ENCODE results near the gene RPA3. TPM values are rescaled to one million over a fixed set of nuclear protein-coding genes. Genes with fewer than 3 reads are reported as not detected.

The RPA3 gene
- total and polyA plus RNA-seq, 2 donors (not counting 3 experiments of a cell fraction or from before 2014, with no cell fraction given): 15.6 to 34.4 TPM

GRCh38 chr7:7719236-7719635 lies 829 bp upstream of the RPA3 start:
- H3K36me3 ChIP-seq (ENCODE audit: control insufficient read depth in 2 of 2, extremely low read depth in 1 of 2, insufficient read depth in 2 of 2, low read length in 2 of 2): no peaks in the 10 kb centered on the region
- dilution Hi-C loops (cut with MboI; ENCODE audit: extremely low pct_ligation_motif_present, low sequenced_read_pairs): no loop called here
- H4K20me1 ChIP-seq (replicated peaks; ENCODE audit: control insufficient read depth, extremely low read depth, insufficient read depth, low read length): no peaks in the 10 kb centered on the region
- no peak overlapping the region for H3K4me2 ChIP-seq (ENCODE audit: insufficient read depth, low read length)
- no peak overlapping the region for H3K27ac ChIP-seq (ENCODE audit: insufficient read depth, low read depth, low read length)
- no peaks in the 10 kb centered on the region for H3K27me3 ChIP-seq (ENCODE audit: control insufficient read depth in 2 of 2, insufficient read depth in 2 of 2, low read length in 2 of 2)
- peak; percentile 42 for DNase-seq (ENCODE audit: low read depth, low spot score)
- no peak overlapping the region for H3K9ac ChIP-seq (replicated peaks; ENCODE audit: extremely low read depth, insufficient read depth, low read length)
- FAIRE-seq: peak; percentile 12
- H2AFZ ChIP-seq (ENCODE audit: low read depth, low read length): no peak overlapping the region
- BruUV-seq (replicated peaks): no TSS peak
- TF ChIP-seq POLR2AphosphoS5 (IDR thresholded peaks at IDR 0.05; ENCODE audit: insufficient read depth, low read depth, low read length): no peak
- TF ChIP-seq JUN (IDR thresholded peaks at IDR 0.05; ENCODE audit: borderline replicate concordance, insufficient read depth, insufficient read length, low read depth): peak; percentile 2
- ChIA-PET CTCF (interaction anchor here (1.3 to 2.4 kb wide), 4 partner anchors 9 to 577 kb away, joined by 3 to 20 read pairs (median 5); no protein-coding TSS in a partner anchor), POLR2A (no interaction called here)
- H3K4me1 ChIP-seq (ENCODE audit: control insufficient read depth, extremely low read depth, insufficient read depth, low read length): no peaks in the 10 kb centered on the region
- H3K9me3 ChIP-seq (replicated peaks; ENCODE audit: control insufficient read depth, insufficient read depth, low read length): no peaks in the 10 kb centered on the region
- intact Hi-C loops (cut with micrococcal nuclease): no loop called here
- no peaks in the 10 kb centered on the region for H3K79me2 ChIP-seq (ENCODE audit: control insufficient read depth, insufficient read depth, low read length)
- no peak overlapping the region for H3K4me3 ChIP-seq (replicated peaks in 1 of 3; ENCODE audit: insufficient read depth in 1 of 3, low read depth in 1 of 3, low read length in 3 of 3)
- no peaks in the 10 kb centered on the region for H3K9me1 ChIP-seq (replicated peaks; ENCODE audit: control insufficient read depth, extremely low read depth, insufficient read depth, low read length)

DNA sequence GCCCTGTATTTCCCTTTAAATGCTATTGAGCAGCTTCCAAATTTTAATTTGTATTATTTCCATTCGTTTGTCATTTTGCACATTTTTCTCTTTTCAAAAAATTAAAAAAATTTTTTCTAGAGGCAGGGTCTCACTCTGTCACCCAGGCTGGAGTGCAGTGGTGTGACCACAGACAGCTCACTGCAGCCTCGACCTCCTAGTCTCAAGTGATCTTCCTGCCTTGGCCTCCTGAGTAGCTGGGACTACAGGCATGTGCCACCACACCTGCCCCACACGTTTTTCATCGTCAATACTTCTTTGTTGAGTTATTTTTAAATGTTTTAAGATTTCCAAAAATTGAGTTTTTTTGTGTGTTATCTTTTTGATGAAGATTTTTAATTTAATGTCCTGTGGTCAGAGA lies 4.7 kb downstream of the RPA3 start:
- POLR2A ChIA-PET: no interaction called here

More for the DNA sequence above, 4.7 kb downstream of the RPA3 start:
- Histone ChIP-seq H3K9ac (replicated peaks; ENCODE audit: extremely low read depth, insufficient read depth, low read length) (no peak overlapping the region), H3K27me3 (ENCODE audit: control insufficient read depth in 2 of 2, insufficient read depth in 2 of 2, low read length in 2 of 2) (no peaks in the 10 kb centered on the region), H3K4me1 (ENCODE audit: control insufficient read depth, extremely low read depth, insufficient read depth, low read length) (no peaks in the 10 kb centered on the region), H4K20me1 (replicated peaks; ENCODE audit: control insufficient read depth, extremely low read depth, insufficient read depth, low read length) (no peaks in the 10 kb centered on the region), H3K9me3 (replicated peaks; ENCODE audit: control insufficient read depth, insufficient read depth, low read length) (no peaks in the 10 kb centered on the region), H3K36me3 (ENCODE audit: control insufficient read depth in 2 of 2, extremely low read depth in 1 of 2, insufficient read depth in 2 of 2, low read length in 2 of 2) (no peaks in the 10 kb centered on the region), H3K9me1 (replicated peaks; ENCODE audit: control insufficient read depth, extremely low read depth, insufficient read depth, low read length) (no peaks in the 10 kb centered on the region), H2AFZ (ENCODE audit: low read depth, low read length) (no peak overlapping the region), H3K79me2 (ENCODE audit: control insufficient read depth, insufficient read depth, low read length) (no peaks in the 10 kb centered on the region), H3K27ac (ENCODE audit: insufficient read depth, low read depth, low read length) (no peak overlapping the region), H3K4me3 (replicated peaks in 1 of 3; ENCODE audit: insufficient read depth in 1 of 3, low read depth in 1 of 3, low read length in 3 of 3) (no peak overlapping the region), H3K4me2 (ENCODE audit: insufficient read depth, low read length) (no peak overlapping the region)
- BruUV-seq (replicated peaks): no TSS peak
- no peak for DNase-seq (ENCODE audit: low read depth, low spot score)
- no peak for FAIRE-seq
- TF ChIP-seq MYC (IDR thresholded peaks at IDR 0.05; ENCODE audit: low read depth, low read length) (no peak), FOS (IDR thresholded peaks at IDR 0.05; ENCODE audit: borderline replicate concordance, insufficient read depth, low read length) (no peak), POLR2AphosphoS5 (IDR thresholded peaks at IDR 0.05; ENCODE audit: insufficient read depth, low read depth, low read length) (no peak), EZH2 (IDR thresholded peaks at IDR 0.05; ENCODE audit: borderline replicate concordance, low read depth, low read length, severe bottlenecking) (no peak), MAX (IDR thresholded peaks at IDR 0.05; ENCODE audit: insufficient read depth, insufficient read length) (no peak), POLR2A (IDR thresholded peaks at IDR 0.05; ENCODE audit: low read depth, low read length) (no peak), CTCF (IDR thresholded peaks at IDR 0.05; ENCODE audit: extremely low read depth in 1 of 2, insufficient read depth in 1 of 2, low read depth in 1 of 2, low read length in 2 of 2) (no peak), JUN (IDR thresholded peaks at IDR 0.05; ENCODE audit: borderline replicate concordance, insufficient read depth, insufficient read length, low read depth) (no peak), GATA2 (IDR thresholded peaks at IDR 0.05; ENCODE audit: insufficient read depth, insufficient read length, low read depth, low read length) (no peak)
- dilution Hi-C loops (cut with MboI; ENCODE audit: extremely low pct_ligation_motif_present, low sequenced_read_pairs): no loop called here
- CTCF ChIA-PET: interaction anchor here (0.9 to 1.8 kb wide), 5 partner anchors 14 to 32 kb away, joined by 3 to 12 read pairs (median 3); no protein-coding TSS in a partner anchor
- intact Hi-C loops (cut with micrococcal nuclease): no loop called here
